ENCODE results near the gene SSBP2. TPM values are rescaled to one million over a fixed set of nuclear protein-coding genes. Genes with fewer than 3 reads are reported as not detected.

The SSBP2 gene
- total RNA-seq, 1 donor from 2014 or later = 9.0 TPM

DNA sequence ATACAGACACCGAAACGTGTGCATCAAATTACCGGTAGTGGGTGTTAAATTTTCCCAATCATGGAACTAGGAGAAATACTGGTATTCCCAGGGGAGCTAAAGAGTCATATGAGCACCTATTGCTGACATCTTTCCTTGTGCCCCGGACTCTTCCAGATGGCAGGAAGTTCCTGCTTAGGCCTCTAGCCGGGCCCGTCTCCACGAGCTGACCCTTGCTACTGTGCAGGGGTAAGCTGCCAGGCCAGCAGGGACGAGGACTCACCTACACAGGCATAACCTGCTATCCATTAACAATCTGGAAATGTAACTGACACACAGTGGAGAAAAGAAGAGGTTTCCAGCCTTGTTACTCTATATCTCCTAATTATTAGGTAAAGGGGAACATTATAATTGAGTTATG, 16.2 kb upstream of the SSBP2 start:
- DNase-seq (ENCODE audit: low read depth in 2 of 2) = peak in 1 of 2 donors; percentile 32

DNA sequence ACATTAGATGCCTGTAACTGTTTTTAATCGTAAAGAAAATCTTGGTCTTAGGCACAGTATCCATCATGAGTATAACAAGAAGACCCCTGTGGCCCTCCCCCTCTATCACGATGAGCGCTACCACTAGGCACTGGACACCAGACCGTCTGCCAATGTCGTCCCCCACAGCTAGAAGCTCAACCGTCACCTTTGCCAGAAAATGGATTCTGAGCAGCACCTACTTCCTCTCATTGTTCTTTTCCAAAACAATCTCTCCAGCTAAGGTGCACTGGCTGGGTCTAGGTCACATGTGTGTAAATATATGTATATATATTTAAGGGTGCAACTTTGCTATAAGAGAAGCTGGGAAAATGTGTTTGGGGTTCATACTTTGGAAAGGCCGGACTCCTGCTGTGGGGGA, 15.7 kb upstream of the SSBP2 start:
- DNase-seq (ENCODE audit: low read depth in 2 of 2) = peak; percentile 65 to 70

- DNase-seq (ENCODE audit: low read depth in 2 of 2) = no peak
Measured at GRCh38 chr5:81763294-81763928, 12.5 kb upstream of the SSBP2 start.

DNA sequence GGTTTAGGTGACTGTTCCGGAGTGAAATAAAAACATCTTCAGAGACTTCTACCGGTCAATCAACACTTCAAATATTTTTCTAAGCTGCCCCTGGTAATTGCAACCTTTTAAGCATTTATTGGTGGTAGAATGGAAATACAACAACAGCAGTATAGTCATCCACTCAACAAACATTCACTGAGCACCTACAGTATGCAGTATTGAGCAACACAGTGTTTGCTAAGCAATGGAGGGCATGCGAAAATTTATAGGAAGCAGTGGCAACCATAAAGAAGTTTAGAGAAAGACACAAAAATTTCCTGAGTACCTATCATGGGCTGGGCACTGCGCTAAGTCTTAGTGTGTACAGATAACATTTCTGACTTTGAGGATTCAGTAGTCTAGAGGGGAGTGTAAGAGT, 12.0 kb upstream of the SSBP2 start:
- DNase-seq (ENCODE audit: low read depth in 2 of 2) = no peak

GRCh38 chr5:81762401-81762800, 11.5 kb upstream of the SSBP2 start:
- no peak for DNase-seq (ENCODE audit: low read depth in 2 of 2)

DNA sequence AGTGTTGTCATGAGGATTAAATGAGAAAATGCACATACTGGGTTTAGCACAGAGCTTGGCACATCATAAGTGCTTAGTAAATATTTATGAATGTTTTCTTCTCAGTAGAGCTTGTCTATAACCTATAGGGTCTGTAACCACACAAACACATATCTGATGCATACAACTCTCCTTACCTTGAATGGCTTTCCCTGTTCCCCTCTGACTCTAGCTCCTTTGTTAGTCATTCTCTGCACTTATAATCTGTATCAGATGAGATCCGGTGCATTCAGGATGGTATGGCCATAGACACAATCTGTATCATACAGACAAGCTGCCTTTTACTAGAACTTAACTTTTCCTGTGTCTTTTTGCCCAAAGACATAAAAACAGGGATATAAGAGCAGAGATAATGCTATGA, 11.1 kb upstream of the SSBP2 start:
- DNase-seq (ENCODE audit: low read depth in 2 of 2) = no peak

GRCh38 chr5:81761270-81761669, 10.4 kb upstream of the SSBP2 start:
- DNase-seq (ENCODE audit: low read depth in 2 of 2) = no peak

DNA sequence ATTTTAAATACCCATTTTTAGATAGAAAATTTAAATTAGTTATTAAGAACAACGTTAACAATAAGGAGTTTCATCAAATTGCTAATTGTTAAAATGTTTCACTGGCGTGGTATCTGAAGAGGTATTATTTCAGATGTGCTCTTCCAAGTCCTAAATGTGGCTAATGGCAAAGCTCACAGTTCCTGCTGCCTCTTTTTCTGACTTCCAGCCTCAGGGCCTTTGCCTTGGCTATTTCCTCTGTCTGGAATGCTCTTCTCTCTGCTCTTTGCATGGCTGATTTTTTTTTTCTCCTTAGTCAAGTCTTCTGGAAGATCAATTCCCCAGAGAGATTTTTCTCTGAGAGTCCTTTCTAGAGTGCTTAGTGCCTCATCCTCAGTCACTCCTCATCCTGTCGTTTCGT, 9.6 kb upstream of the SSBP2 start:
- DNase-seq (ENCODE audit: low read depth in 2 of 2) = no peak

GRCh38 chr5:81759632-81760005, 8.7 kb upstream of the SSBP2 start:
- peak; percentile 72 to 88 for DNase-seq (ENCODE audit: low read depth in 2 of 2)

DNA sequence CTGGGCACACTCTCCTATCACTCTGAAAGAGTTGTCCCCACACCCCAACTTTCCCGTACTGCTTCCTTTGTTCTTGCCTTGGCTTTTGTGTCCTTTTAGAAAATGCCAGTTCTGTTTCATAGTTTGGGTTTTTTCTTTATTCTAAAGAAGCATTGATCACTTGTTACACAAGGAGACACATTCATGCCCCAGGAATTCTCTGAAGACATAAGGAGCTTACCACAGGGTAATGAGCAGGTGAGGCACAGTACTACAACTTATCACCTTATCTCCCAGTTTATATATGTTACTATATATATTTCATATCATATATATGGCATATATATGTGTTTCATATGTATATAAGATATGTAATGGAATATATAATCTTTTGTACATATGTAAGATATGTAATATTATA, 6.5 kb upstream of the SSBP2 start:
- DNase-seq (ENCODE audit: low read depth in 2 of 2) = no peak

GRCh38 chr5:81756016-81756415, 5.1 kb upstream of the SSBP2 start:
- DNase-seq (ENCODE audit: low read depth in 2 of 2) = peak; percentile 52 to 53

- peak in 1 of 2 donors; percentile 76 for DNase-seq (ENCODE audit: low read depth in 2 of 2)
Measured at GRCh38 chr5:81755320-81755719, 4.4 kb upstream of the SSBP2 start.

DNA sequence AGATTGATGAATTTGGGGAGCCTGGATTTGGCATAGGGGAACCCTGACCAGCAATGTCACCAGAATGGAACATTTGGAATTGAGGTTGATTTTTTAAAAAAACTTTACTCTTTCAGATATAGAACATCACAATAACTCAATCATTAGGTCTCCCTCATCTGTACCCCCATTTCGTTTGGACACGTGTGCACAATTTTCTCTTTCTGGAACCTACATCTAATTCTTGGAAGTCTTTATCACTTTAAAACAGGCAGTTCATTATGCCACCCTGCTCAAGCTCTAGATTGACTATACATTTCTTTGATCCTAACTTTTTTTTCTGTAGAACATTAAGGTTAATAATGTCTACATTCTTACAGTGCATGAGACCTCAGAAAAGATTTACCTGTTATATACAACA, 3.7 kb upstream of the SSBP2 start:
- DNase-seq (ENCODE audit: low read depth in 2 of 2) = no peak

DNA sequence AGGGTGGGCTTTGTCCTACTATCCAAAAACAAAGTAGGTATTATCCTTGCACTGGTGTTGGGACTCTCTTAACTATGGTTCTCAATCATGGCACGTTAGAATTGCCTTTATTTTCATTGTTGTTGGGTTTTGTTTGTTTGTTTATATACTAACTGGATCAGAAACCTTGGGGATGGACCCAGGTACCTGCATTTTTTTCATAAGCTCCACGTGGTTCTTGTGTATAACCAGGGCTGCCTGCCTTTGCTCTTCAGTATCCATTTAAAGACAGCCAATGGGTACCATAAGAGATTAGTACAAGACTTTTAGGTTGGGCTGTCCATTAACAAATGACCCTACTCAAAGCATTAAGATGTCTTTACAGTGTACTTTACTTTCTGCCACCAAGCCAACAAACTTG, 2.5 kb upstream of the SSBP2 start:
- DNase-seq (ENCODE audit: low read depth in 2 of 2) = no peak

DNA sequence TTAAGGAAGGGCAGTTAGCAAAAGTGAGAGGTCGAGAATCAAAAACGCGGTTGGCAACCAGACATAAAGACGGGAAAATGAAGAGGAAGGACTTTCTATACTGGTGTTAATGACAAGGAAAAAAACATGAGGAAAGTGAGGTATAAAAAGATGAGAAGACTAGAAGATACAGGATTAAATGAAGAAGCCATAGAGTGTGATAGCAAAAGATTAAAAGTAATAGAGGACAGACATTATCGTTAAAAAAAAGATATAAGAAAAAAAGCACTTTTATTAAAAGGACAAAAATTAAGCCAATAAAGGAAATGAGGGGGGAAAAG, 1.7 kb upstream of the SSBP2 start:
- DNase-seq (ENCODE audit: low read depth in 2 of 2) = no peak

GRCh38 chr5:81751836-81752643, 1.1 kb upstream of the SSBP2 start:
- DNase-seq (ENCODE audit: low read depth in 2 of 2) = no peak

- no peak for DNase-seq (ENCODE audit: low read depth in 2 of 2)
Measured at GRCh38 chr5:81750308-81751008, 439 bp downstream of the SSBP2 start.

GRCh38 chr5:81749561-81750307, 1.2 kb downstream of the SSBP2 start:
- peak in 1 of 2 donors; percentile 28 for DNase-seq (ENCODE audit: low read depth in 2 of 2)

- no peak for DNase-seq (ENCODE audit: low read depth in 2 of 2)
Measured at GRCh38 chr5:81749192-81749560, 1.7 kb downstream of the SSBP2 start.

- DNase-seq (ENCODE audit: low read depth in 2 of 2) = peak in 1 of 2 donors; percentile 23
Measured at GRCh38 chr5:81748556-81748955, 2.3 kb downstream of the SSBP2 start.

DNA sequence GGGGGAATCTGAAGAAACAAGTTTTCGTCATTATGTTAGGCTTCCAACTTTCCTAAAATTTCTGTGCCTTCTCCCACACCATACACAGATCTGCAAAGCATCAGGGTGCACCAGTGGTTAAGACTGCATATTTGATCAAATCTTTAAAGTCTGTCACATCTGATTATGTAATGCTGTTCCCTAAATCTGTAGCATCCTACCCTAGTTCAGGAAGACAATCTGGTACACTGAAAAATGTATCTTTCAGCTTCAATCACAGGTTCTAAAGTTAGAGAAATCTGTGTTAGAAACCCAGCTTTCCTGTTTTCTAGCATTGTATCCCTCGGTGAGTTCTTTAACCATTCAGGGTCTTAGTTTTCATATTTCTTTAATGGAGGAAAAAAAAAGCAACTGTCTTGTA, 3.9 kb downstream of the SSBP2 start:
- DNase-seq (ENCODE audit: low read depth in 2 of 2) = no peak

GRCh38 chr5:81740758-81741157, 10.1 kb downstream of the SSBP2 start:
- no peak for DNase-seq (ENCODE audit: low read depth in 2 of 2)

All from dermis microvascular lymphatic vessel endothelial cell (primary cell).